ENCODE measurements around the gene ZFYVE21. TPM values are rescaled to one million over a fixed set of nuclear protein-coding genes. Genes with fewer than 3 reads are reported as not detected.

Gene ZFYVE21
- total RNA-seq, 1 donor from 2014 or later: 58.0 TPM

- no peak for DNase-seq (ENCODE audit: low read depth in 2 of 2)
Observed at GRCh38 chr14:103736546-103737431, 21.2 kb downstream of the ZFYVE21 start.

DNA sequence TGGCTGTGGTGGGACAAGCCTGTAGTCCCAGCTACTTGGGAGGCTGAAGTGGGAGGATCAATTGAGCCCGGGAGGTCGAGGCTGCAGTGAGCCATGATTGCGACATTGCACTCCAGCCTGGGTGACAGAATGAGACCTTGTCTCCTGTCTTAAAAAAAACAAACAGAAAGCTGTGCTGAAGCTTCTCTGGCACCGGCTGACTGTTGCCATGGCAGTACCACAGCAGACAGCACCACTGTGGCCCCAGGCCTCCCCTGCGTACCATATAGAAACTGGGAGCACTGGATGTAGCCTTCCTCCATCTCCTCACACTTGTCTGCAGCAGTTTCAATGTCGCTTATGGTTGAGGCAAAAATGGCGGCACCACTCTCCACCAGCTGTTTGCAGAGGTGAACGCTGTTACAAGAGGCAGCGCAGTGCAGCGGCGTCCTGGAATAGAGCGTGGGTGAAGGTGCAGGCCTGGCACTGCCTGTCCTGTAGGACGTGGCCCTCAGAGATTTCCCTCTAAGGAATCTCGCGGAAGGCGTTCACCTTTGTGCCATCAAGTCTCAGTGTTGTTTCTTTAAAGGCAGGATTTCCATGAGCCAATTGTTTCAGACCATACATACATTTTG lies 21.9 kb downstream of the ZFYVE21 start:
- no peak for DNase-seq (ENCODE audit: low read depth in 2 of 2)

DNA sequence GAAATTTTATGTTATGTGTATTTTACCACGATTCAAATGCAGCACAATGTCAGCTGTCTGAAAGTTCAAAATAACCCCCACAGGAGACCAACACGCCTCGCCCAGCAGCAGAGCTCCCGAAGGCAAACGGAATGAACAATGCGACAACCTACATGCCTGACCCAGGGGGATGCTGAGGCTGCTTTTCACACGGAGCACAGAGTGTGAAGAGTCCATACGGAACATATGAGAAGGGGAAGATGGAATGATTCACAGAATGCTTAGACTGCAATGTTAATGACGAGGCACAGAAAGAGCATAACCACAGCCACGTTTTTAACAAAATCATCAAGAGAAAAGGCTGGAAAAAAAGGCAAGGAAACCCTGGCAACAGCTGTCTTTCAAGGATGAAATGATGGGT lies 22.6 kb downstream of the ZFYVE21 start:
- DNase-seq (ENCODE audit: low read depth in 2 of 2): no peak

DNA sequence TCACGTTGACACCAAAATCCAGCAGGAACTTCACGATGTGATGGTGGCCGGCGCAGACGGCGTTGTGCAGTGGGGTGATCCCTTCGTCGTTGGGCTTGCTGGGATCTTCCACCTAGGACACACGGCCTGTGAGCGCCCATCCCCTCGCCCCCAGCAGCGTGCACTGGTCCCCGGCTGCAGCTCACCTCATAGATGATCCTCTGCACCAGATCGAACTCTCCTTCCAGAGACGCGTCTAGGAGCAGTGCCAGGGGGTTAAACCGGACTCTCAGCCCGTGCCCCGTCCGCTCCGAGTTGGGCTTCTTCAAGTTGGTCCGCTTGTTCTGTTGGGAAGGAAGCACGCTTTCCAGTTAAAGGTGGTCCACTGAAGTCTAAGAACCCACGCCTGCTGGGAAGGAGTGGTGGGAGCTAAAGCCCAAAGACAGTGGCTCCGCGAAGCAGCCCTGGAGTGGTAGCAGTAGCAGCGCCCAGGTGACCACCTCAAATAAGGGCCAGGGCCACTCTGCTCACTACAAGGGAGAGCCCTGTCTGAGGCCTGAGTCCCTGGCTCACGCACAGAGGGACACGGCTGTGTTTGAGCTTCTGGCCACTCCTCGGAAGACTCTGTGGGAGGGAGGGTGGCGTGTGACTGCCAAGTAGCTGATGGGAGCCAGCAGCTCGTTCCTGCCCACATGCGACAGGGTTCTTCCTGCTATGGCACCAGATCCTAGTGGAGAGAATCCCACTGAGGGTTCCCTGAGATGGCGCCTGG lies 23.3 kb downstream of the ZFYVE21 start:
- no peak for DNase-seq (ENCODE audit: low read depth in 2 of 2)

- no peak for DNase-seq (ENCODE audit: low read depth in 2 of 2)
Observed at GRCh38 chr14:103739466-103739792, 23.8 kb downstream of the ZFYVE21 start.

DNA sequence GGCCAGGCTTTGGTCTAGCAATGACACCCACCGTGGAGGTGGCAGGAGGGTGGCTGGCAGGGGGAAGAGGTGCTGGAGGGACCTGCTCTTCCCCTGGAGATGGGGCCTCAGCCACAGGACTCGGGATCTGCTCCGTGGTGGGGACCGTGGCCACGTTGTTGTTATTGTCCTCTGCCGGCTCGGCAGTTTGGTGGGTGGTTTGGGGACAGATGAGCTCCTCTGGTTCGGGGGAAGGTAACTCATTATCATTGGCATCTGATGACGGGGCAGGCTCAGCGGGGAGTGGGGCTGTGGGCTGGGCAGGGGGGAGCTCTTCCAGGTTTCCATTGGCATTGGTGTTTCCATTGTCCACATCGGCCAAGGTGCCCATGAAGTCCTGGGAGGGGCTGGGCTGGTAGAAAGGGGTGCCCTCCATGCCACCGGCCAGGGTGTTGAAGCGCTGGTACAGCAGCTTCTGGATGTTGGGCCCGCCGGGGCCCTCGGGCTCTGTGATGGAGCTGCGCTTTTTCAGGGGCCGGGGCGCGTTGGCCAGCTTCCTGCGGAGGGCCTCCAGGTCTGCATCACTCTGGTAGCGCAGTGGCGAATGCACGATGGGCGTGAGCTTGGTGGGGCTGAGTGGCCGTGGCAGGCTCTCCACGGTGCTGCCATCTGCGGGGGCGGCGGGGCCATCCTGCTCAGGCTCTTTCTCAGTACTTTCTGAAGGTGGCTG lies 24.3 kb downstream of the ZFYVE21 start:
- no peak for DNase-seq (ENCODE audit: low read depth in 2 of 2)

- DNase-seq (ENCODE audit: low read depth in 2 of 2): peak in 1 of 2 donors; percentile 44
Observed at GRCh38 chr14:103740991-103741689, 25.5 kb downstream of the ZFYVE21 start.

GRCh38 chr14:103741876-103742275 lies 26.3 kb downstream of the ZFYVE21 start:
- DNase-seq (ENCODE audit: low read depth in 2 of 2): no peak

- DNase-seq (ENCODE audit: low read depth in 2 of 2): no peak
Observed at GRCh38 chr14:103742499-103743255, 27.1 kb downstream of the ZFYVE21 start.

DNA sequence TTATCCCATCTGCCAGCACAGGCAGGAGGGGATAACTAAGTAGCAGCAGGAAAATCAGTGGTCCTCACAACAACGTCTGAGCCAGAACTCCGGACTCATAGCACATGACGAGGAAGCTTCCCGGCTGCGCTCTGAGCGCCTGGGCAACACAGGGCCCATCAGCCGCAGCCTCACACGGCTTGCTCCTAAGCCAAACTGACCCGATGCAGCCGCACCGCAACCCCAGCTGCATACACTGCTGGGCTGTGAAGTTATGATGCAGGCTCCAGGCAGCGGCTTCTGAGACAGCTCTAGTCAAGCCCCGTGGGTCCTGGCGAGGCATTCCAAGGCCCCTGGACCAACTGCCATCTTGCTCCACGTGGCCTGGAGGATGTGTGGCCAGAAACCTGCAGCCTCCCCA lies 28.1 kb downstream of the ZFYVE21 start:
- no peak for DNase-seq (ENCODE audit: low read depth in 2 of 2)

DNA sequence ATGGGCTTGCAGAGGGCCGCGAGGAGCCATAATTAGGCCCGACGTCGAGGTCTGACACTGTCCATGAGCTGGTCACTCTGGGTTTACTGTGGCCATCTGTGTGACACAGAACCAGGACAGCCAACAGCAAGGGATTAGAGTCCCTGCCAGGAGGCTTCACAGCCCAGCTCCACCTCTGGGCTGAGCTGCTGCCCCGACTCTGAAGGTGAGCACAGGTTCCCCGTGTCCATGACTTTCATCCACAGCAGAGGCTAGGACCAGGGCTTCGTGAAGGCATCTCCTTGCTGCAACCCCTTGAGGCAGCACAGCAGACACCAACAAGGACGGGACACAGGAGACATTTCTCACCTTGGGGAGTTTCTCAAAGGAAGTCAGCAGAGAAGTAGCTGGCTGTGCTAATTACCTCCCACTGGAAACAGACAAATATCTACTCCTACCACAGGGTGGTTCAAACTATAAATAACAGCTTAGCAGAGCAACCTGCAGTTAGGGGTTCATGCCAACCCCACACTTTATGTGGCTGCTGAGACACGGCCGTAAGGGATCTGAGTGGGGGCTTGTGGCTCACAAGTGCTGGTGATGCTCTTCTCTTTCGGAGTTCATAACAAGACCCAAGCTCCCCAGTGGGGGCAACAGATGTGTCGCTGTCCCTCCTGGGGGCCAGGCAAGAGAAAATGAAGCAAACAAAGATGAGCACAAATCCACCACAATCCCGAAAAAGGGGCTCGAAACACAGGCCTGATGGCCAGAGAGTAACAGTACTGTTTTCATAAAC lies 29.2 kb downstream of the ZFYVE21 start:
- no peak for DNase-seq (ENCODE audit: low read depth in 2 of 2)

- no peak for DNase-seq (ENCODE audit: low read depth in 2 of 2)
Observed at GRCh38 chr14:103745424-103745823, 29.8 kb downstream of the ZFYVE21 start.

DNA sequence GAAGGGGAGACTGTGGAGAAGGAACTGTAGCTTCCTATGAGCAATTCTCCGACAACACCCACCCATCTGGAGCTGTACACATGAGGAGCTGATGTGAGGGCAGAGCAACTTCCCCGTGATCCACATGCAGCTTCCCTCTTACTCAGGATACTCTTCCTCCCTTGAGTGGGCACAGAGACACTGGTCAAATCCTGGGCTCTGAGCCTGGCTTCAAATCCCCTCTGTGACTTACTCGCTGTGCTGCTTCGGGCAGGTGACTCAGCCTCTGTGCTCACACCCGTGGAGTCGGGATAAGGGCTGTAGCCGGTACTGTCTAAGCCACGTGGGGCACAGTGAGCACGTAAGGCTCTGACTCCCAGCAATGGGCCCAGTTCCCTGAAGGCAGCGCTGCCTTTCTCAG lies 31.1 kb downstream of the ZFYVE21 start:
- no peak for DNase-seq (ENCODE audit: low read depth in 2 of 2)

- no peak for DNase-seq (ENCODE audit: low read depth in 2 of 2)
Observed at GRCh38 chr14:103748534-103748857, 32.9 kb downstream of the ZFYVE21 start.

GRCh38 chr14:103749452-103749851 lies 33.8 kb downstream of the ZFYVE21 start:
- DNase-seq (ENCODE audit: low read depth in 2 of 2): peak in 1 of 2 donors; percentile 39

DNA sequence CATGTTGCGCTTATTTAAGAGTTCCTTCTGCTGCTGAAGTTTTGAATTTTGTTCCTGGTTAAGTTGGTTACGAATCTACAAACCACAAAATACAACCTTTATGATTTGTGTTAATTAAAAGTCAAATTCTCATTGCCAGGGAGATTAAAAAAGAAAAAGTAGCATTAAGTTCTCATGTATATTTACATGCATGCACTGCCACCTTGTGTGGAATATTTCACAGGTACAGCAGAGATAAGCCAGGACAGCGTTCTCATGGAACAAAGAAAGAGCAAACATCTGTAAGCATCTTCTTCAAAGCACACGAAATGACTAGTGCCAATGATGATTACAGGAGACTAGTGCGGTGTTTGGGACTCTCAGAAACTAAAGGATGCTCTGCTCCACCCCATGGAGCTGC lies 34.2 kb downstream of the ZFYVE21 start:
- no peak for DNase-seq (ENCODE audit: low read depth in 2 of 2)

DNA sequence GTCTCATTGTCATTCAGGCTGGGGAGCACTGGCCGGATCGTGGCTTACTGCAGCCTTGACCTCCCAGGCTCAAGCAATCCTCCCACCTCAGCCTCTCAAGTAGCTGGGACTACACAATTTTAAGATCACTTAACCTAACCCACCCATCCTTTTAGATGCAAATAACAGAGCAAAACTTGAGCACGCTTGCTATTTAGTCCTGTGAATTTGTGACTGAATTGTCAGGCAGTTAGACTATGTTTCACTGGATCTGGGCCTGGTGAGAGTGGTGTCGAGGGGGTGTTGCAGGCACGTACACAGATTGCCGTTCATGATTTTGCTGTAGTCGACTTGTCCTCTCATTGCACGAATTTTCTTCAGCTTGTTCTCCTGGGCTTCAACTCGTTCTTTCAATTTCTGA lies 38.2 kb downstream of the ZFYVE21 start:
- DNase-seq (ENCODE audit: low read depth in 2 of 2): no peak

GRCh38 chr14:103755060-103755459 lies 39.5 kb downstream of the ZFYVE21 start:
- DNase-seq (ENCODE audit: low read depth in 2 of 2): peak in 1 of 2 donors; percentile 35

DNA sequence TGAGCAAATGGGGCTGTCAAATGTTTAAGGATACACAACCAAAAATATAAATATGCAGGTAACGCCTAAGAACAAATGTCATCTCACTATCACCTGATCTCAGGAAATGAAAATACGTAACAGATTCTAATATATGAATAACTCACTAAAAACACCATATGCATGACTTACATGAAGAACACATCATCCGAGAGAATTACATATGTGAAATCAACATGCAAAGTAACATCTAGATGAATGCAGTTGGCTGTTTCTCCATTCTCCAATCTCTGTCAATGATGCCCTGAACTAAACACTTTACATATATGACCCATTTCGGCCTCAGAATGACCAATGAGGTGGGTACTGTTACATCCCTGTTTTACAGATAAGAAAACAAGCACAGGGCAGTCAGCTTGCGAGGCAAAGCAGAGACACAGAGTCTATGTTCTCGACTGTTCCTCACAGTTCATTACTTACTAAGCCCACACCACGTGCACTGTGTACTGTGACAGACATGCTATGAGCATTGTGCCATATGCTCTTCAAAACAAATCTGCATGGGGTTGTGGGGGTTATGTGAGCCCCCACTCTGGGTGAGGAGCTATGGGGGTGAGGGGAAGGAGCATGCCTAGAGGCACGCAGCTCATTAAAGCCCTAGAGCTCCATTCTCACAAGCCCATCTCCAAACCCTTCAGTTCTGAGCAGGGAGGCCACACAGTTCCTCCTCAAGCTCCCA lies 42.6 kb downstream of the ZFYVE21 start:
- DNase-seq (ENCODE audit: low read depth in 2 of 2): no peak
